ENCODE results near the gene APP.

The APP gene

DNA sequence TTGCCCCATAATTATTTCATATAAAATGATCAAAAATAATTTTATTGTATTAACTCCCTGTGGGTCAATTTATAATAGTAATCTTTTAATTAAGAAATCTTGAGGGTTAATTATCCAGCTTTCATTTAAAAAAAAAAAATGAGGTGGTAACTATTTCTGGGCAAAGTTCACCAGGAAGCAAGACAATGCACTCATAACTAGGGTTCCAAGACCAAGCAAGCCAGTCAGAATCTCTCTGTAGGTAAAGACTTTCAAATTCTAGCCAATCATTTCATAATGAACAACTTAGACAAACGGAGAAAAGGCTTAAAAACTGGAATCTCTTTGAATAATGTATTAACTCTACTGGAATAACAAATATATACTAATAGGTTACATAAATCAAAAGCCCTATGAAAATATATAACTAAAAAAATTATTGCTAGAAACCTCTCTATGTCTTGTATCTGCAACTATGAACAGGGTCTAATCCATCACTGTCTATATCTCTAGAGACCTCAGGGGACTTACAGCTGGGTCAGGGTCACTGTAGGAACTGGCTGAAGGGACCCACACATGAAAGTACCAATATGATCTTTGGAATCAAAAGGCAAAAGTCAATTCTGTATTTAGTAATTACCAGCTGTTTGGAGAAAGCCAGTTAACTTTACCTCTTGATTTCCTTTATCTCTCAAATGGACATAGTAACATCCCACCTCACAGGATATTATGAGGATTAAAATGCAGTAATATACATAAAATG lies 43.3 kb downstream of the APP start:
- no peak for DNase-seq (ENCODE audit: low read depth)

- DNase-seq (ENCODE audit: low read depth), result no peak
Observed at GRCh38 chr21:26126168-26126553, 44.4 kb downstream of the APP start.

DNA sequence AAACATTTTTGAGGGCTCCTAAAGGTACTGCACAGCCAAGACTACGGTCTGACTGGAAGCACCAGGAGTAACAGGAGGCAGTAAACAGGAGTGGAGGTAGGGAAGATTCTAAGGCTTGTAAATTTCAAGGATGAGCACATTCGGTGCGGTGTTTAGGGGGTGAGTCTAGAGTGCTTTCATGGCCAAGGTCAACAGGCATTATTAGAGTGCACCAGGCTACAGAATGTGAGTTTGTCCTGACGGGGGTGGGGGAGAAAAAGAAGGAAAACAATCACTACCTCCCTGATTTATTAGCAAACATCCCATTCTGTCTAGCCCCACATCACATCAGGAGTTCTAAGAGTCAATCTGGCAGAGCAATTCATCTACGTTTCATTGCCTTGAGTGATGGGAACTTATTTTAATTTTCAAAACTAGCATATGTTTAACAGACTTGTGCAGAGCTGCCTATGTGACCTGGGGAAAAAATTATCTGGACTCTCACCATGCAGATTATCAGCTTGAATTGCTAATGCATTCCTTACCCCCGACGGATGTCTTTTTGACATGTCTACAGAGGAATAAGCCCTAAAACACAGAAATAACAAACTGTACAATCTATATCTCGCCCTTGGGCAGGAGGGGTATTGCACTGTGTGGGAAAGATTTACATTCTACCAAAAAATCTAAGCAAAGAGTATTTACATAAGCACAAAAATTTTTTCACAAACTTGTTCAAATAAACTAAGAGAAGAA lies 45.0 kb downstream of the APP start:
- DNase-seq (ENCODE audit: low read depth), result no peak

- DNase-seq (ENCODE audit: low read depth), result no peak
Observed at GRCh38 chr21:26124896-26125295, 45.7 kb downstream of the APP start.

- DNase-seq (ENCODE audit: low read depth), result no peak
Observed at GRCh38 chr21:26124421-26124833, 46.1 kb downstream of the APP start.

- DNase-seq (ENCODE audit: low read depth), result no peak
Observed at GRCh38 chr21:26123012-26123411, 47.6 kb downstream of the APP start.

DNA sequence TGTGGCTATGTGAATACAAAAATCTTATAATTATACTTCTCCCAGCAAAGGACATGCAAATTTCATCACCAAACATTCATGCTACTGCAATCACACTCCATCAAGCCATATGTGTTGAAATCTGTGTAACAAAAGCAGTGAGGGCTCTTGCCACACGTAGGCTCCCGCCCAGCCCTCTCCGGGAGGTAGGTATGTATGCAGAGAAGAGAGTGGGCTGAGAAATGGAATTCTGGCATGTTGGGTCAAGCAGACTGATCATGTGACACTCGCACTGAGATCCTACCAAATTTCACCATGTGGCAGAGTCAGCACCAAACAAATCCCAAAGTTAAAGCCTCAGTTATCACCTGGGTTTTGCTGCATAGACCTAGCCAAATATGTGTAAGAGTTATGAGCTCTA lies 49.7 kb downstream of the APP start:
- DNase-seq (ENCODE audit: low read depth), result no peak

DNA sequence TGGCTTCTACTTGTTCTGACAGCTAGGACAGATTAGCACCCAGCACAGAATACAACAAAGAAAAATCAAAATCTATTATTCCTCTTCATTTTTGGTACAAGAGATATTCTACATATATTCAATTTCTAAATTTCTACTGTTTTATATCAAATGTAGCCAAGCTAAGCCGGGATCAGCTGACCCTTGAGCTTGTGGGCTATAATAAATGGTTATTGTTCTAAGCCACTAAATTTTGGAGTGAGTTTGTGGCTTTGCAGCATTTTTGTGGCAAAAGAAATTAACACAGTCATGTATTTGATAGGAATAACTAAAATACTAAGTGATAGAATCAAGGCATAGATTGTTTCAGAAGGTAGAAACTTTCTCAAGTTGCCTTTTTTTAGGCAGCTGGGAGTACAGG lies 50.7 kb downstream of the APP start:
- no peak for DNase-seq (ENCODE audit: low read depth)

- DNase-seq (ENCODE audit: low read depth), result no peak
Observed at GRCh38 chr21:26118938-26119540, 51.5 kb downstream of the APP start.

- DNase-seq (ENCODE audit: low read depth), result no peak
Observed at GRCh38 chr21:26117972-26118367, 52.6 kb downstream of the APP start.

DNA sequence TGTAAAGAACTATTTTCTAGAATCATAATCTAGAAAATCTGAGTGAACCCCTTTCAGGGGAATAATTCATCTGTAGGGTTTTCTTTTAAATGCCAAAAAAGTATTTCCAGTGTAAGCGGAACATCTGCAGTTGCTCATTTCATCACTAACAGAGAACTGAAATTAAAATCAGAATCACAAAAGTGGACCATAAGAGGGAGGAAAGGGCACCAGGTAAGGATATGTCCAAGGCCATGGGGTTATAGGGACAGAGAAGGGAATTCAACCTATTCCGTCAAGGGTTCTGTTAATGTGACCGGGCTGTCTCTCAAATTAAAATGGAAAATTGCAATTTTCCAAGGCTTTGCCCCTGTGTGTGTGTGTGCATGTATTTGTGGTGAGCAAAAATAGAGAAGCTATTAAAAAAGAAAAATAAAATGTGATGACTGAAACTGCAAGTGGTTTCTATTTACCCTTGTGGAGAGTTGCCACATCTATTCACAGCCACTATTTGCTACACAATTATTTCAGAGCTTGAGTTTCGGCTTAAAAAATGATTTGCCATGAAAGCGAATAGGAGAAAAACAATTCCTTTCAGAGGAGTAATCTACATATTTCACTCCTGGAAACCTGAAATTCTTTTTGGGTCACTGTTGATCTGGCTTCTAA lies 53.1 kb downstream of the APP start:
- no peak for DNase-seq (ENCODE audit: low read depth)

- DNase-seq (ENCODE audit: low read depth), result no peak
Observed at GRCh38 chr21:26116456-26117011, 54.0 kb downstream of the APP start.

DNA sequence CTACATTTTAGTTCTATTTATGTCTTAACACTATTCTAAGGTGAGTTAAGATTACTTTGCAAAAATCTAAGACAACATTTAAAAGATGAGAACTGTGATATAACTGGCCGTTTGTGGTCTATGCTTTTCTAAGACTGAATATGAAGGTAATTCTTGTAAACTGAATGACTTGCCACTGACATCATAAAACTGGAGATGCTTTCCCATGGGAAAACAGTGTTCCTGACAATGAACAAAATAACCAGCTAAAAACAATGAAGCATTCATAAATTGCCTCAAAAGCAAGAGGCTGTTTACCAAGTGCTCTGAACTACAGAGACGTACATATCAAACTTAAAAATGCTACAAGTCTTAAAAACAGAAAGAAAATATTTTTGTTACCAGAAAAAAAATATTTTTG lies 54.7 kb downstream of the APP start:
- DNase-seq (ENCODE audit: low read depth), result no peak

GRCh38 chr21:26115305-26115704 lies 55.3 kb downstream of the APP start:
- no peak for DNase-seq (ENCODE audit: low read depth)

DNA sequence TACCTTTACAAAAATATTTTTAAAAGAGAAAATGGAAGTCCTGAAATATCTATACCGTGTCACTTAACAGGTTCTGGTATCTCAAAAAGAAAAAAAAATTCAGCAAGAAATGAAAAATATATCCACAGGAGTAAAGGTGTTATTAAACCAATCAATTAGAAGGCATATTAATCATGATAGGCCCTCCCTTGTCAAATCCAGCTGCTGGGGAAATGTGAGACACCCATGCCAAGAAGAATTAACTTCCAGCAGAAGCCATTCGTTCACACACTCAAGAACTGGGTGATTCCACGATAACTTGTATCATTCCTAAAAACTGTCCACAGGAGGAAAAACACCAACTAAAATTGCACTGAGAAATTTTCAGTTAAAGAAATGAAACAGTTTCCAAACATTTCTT lies 57.6 kb downstream of the APP start:
- DNase-seq (ENCODE audit: low read depth), result no peak

- DNase-seq (ENCODE audit: low read depth), result no peak
Observed at GRCh38 chr21:26112127-26112742, 58.3 kb downstream of the APP start.

- DNase-seq (ENCODE audit: low read depth), result no peak
Observed at GRCh38 chr21:26110715-26111114, 59.9 kb downstream of the APP start.

- no peak for DNase-seq (ENCODE audit: low read depth)
Observed at GRCh38 chr21:26107429-26107828, 63.1 kb downstream of the APP start.

GRCh38 chr21:26106562-26106961 lies 64.0 kb downstream of the APP start:
- no peak for DNase-seq (ENCODE audit: low read depth)

DNA sequence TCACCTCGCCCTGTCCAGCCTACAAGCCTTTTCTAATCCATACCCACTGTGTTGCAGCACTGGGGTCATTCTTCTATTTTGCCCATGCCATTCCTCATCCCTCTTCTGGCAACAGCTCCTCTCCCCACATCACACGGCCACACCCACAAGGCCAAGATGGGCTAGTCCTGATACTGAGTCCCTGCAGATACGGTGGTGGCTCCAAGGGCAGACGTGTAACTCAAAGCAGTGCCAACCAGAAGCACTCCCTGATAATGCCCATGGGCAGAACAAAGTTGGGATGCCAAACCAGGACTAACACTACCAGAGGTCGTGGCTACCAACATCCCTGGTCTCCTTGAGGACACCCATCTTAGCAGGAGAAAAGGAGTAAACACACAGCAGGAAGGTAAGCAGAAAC lies 64.8 kb downstream of the APP start:
- DNase-seq (ENCODE audit: low read depth), result no peak

- no peak for DNase-seq (ENCODE audit: low read depth)
Observed at GRCh38 chr21:26100573-26100972, 70.0 kb downstream of the APP start.

DNA sequence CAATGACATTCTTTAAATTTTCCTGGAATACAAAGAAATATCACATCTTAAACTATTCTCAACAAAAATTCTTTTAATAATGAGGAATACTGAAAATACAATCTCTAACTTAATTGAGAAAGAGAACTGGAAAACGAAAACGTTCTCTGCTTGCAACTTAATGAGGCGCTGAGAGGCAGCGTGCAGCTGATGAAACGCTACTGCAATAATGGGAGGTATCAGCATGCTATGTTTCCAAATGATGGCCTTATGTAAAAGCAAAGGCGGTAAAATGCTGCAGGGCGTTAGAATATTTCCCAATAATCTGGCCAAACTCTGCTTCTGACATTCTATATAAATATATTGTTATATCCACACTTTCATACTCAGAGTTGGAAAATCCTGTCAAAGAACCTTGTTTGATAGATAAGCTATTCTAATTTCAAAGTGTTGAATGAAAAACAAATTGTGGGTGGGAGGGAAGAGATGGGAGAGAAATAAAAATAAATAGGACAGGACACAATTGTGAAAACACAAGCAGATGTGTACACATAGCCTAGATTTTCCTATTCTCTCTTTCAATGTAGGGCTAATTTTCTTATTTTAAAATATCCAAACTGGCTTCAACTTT lies 70.9 kb downstream of the APP start:
- no peak for DNase-seq (ENCODE audit: low read depth)

All from T follicular helper cell (primary cell).